Keratinocyte (primary cell): Measurements from ENCODE around the gene KCNK16.

Experiments used
- EZH2 ChIP-seq: IDR thresholded peaks from one replicate; pipeline ENCODE4 v1.6.1; 2012; ENCODE audit warnings: inconsistent platforms, mild to moderate bottlenecking, low read length, moderate library complexity
- TF ChIP-seq, protein P1 (sequence below), 3 experiments: IDR thresholded peaks in 1 of 3; conservative IDR thresholded peaks in 1 of 3; optimal IDR thresholded peaks in 1 of 3; 2 replicates in 2 of 3; 3 replicates in 1 of 3; pipeline versions ENCODE3 to v1.5.1; 2011; ENCODE audit warnings: low read length in 3 of 3, mild to moderate bottlenecking in 3 of 3, moderate library complexity in 2 of 3, control low read depth in 1 of 3, inconsistent platforms in 1 of 3; ENCODE audit not compliant: insufficient read depth in 2 of 3; ENCODE audit errors: extremely low read depth in 1 of 3

DNA sequence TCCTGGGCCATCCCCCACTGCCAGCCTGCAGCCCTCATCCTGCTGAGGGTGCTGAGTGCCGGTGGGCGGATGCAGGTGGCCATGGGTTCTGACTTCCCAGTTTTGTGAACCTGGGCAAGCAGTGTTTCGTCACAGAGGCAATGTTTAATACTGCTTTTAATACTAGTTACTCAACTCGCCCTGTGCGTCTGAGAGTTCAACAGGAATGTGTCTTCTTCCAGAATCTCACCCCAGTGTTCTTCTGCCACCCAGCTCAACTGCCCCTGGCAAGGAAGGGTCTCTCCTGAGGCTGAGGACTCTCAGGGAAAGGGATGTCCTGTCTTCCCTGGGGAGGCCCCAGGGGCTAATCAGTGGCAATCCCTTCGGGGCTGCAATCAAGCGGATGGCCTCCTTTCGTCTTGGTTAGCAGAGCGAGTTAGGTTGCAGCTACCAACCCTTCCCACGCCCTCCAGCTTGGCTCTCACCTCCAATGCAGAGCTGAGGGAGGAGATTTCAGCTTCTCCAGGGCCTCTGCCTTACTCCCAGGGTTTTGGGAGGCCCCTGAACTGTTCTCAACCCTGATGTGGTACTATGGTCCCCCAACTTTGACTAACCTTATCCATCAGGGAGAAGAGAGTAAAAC, 2.0 kb downstream of the KCNK16 start:
- TF ChIP-seq EZH2: no peak
- TF ChIP-seq, protein P1, sequence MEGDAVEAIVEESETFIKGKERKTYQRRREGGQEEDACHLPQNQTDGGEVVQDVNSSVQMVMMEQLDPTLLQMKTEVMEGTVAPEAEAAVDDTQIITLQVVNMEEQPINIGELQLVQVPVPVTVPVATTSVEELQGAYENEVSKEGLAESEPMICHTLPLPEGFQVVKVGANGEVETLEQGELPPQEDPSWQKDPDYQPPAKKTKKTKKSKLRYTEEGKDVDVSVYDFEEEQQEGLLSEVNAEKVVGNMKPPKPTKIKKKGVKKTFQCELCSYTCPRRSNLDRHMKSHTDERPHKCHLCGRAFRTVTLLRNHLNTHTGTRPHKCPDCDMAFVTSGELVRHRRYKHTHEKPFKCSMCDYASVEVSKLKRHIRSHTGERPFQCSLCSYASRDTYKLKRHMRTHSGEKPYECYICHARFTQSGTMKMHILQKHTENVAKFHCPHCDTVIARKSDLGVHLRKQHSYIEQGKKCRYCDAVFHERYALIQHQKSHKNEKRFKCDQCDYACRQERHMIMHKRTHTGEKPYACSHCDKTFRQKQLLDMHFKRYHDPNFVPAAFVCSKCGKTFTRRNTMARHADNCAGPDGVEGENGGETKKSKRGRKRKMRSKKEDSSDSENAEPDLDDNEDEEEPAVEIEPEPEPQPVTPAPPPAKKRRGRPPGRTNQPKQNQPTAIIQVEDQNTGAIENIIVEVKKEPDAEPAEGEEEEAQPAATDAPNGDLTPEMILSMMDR (optimal IDR thresholded peaks at IDR 0.05 in 1 of 3, IDR thresholded peaks at IDR 0.05 in 1 of 3, conservative IDR thresholded peaks at IDR 0.05 in 1 of 3; ENCODE audit: extremely low read depth in 1 of 3, insufficient read depth in 2 of 3, low read length in 3 of 3): no peak
